Endothelial cell of umbilical vein (primary cell): ENCODE measurements around the gene CDC42. TPM values are rescaled to one million over a fixed set of nuclear protein-coding genes. Genes with fewer than 3 reads are reported as not detected.

Source experiments
- BruUV-seq: library from RNA; stranded (reverse); fragments of 400-500 nt; replicated peaks from 2 replicates; lab custom pipeline; 2021; lab: Mats Ljungman, UMichigan
- CTCF ChIA-PET: fragments of 300-600, 350-600 bp; sonication (Branson Sonifier 250); formaldehyde crosslinking; loops from one replicate; lab custom pipeline; 2021; ENCODE audit warnings: antibody characterized with exemption, inconsistent platforms; lab: Charles Lee
- POLR2A ChIA-PET: fragments of 300-600, 350-600 bp; sonication (Branson Sonifier 250); formaldehyde crosslinking; loops from one replicate; lab custom pipeline; 2021; ENCODE audit warnings: antibody characterized with exemption, inconsistent platforms; lab: Charles Lee
- DNase-seq: peaks from one replicate; pipeline ENCODE4 v3.0.0-alpha.2; 2011; ENCODE audit warnings: low read depth, low spot score
- FAIRE-seq: peaks from 2 replicates; lab custom pipeline; 2011; peaks lifted over from hg19 to GRCh38; lab: Jason Lieb, UNC
- H2AFZ ChIP-seq: 2 replicates; pipeline ENCODE4 v1.6.0; 2012; ENCODE audit warnings: low read depth, low read length, control low read depth, inconsistent platforms
- H3K27ac ChIP-seq: 2 replicates; pipeline ENCODE4 v1.5.1; 2011; ENCODE audit warnings: low read depth, mild to moderate bottlenecking, control low read depth, low read length, moderate library complexity; ENCODE audit not compliant: insufficient read depth
- H3K27me3 ChIP-seq, 2 experiments: 2 replicates each; pipeline versions ENCODE4 v1.6.0 to v1.6.1; 2011; ENCODE audit warnings: low read length in 2 of 2, mixed read lengths in 1 of 2; ENCODE audit not compliant: control insufficient read depth in 2 of 2, insufficient read depth in 2 of 2
- H3K36me3 ChIP-seq, 2 experiments: 2 replicates in 1 of 2; 3 replicates in 1 of 2; pipeline ENCODE4 v1.5.1; 2011; ENCODE audit warnings: low read length in 2 of 2, mild to moderate bottlenecking in 1 of 2, moderate library complexity in 1 of 2; ENCODE audit not compliant: control insufficient read depth in 2 of 2, insufficient read depth in 2 of 2; ENCODE audit errors: extremely low read depth in 1 of 2
- H3K4me1 ChIP-seq: 3 replicates; pipeline ENCODE4 v1.5.1; 2011; ENCODE audit warnings: mild to moderate bottlenecking, low read length; ENCODE audit not compliant: control insufficient read depth, insufficient read depth; ENCODE audit errors: extremely low read depth
- H3K4me2 ChIP-seq: 2 replicates; pipeline ENCODE4 v1.6.1; 2011; ENCODE audit warnings: low read length, control low read depth, mixed read lengths; ENCODE audit not compliant: insufficient read depth
- H3K4me3 ChIP-seq, 3 experiments: fragments of 200-600 bp in 1 of 3; sonication (generic), shearing (Covaris generic) in 1 of 3; replicated peaks in 1 of 3; 2 replicates each; pipeline ENCODE4 v1.5.1; 2011 to 2016; ENCODE audit warnings: control low read depth in 3 of 3, low read length in 3 of 3, mild to moderate bottlenecking in 2 of 3, inconsistent platforms in 1 of 3, low read depth in 1 of 3, moderate library complexity in 1 of 3; ENCODE audit not compliant: insufficient read depth in 1 of 3
- H3K79me2 ChIP-seq: 2 replicates; pipeline ENCODE4 v1.6.0; 2012; ENCODE audit warnings: low read length, inconsistent platforms; ENCODE audit not compliant: control insufficient read depth, insufficient read depth
- H3K9ac ChIP-seq: replicated peaks from 2 replicates; pipeline ENCODE3; 2011; ENCODE audit warnings: low read length, control low read depth; ENCODE audit not compliant: insufficient read depth; ENCODE audit errors: extremely low read depth
- H3K9me1 ChIP-seq: replicated peaks from 3 replicates; pipeline ENCODE4 v1.6.0; 2011; ENCODE audit warnings: mild to moderate bottlenecking, low read length; ENCODE audit not compliant: control insufficient read depth, insufficient read depth; ENCODE audit errors: extremely low read depth
- H3K9me3 ChIP-seq: replicated peaks from 2 replicates; pipeline ENCODE4 v1.5.1; 2012; ENCODE audit warnings: low read length, inconsistent platforms; ENCODE audit not compliant: control insufficient read depth, insufficient read depth
- H4K20me1 ChIP-seq: replicated peaks from 2 replicates; pipeline ENCODE3; 2011; ENCODE audit warnings: mild to moderate bottlenecking, low read length; ENCODE audit not compliant: control insufficient read depth, insufficient read depth; ENCODE audit errors: extremely low read depth
- CTCF ChIP-seq, 2 donors: IDR thresholded peaks; 1 replicate in 1 of 2; 2 replicates in 1 of 2; pipeline ENCODE4 v1.5.1; 2011; ENCODE audit warnings: low read length in 2 of 2, mild to moderate bottlenecking in 2 of 2, moderate library complexity in 2 of 2, control low read depth in 1 of 2, inconsistent platforms in 1 of 2, low read depth in 1 of 2; ENCODE audit not compliant: insufficient read depth in 1 of 2; ENCODE audit errors: extremely low read depth in 1 of 2
- EZH2 ChIP-seq: IDR thresholded peaks from 2 replicates; pipeline ENCODE4 v1.6.1; 2012; ENCODE audit warnings: borderline replicate concordance, low read depth, mild to moderate bottlenecking, moderate library complexity, low read length, inconsistent platforms; ENCODE audit not compliant: severe bottlenecking
- FOS ChIP-seq: IDR thresholded peaks from 2 replicates; pipeline ENCODE4 v1.6.1; 2011; ENCODE audit warnings: mild to moderate bottlenecking, low read length, moderate library complexity, borderline replicate concordance; ENCODE audit not compliant: insufficient read depth
- GATA2 ChIP-seq: IDR thresholded peaks from 2 replicates; pipeline ENCODE4 v1.7.0; 2011; ENCODE audit warnings: low read depth, mild to moderate bottlenecking, moderate library complexity, mixed read lengths, low read length; ENCODE audit not compliant: insufficient read length, insufficient read depth
- JUN ChIP-seq: IDR thresholded peaks from 2 replicates; pipeline ENCODE4 v1.6.1; 2011; ENCODE audit warnings: borderline replicate concordance, low read depth; ENCODE audit not compliant: insufficient read length, insufficient read depth
- MAX ChIP-seq: IDR thresholded peaks from 2 replicates; pipeline ENCODE4 v1.6.1; 2011; ENCODE audit not compliant: insufficient read depth, insufficient read length
- MYC ChIP-seq: IDR thresholded peaks from one replicate; pipeline ENCODE4 v1.6.1; 2011; ENCODE audit warnings: mild to moderate bottlenecking, low read depth, low read length
- POLR2A ChIP-seq: IDR thresholded peaks from 2 replicates; pipeline ENCODE4 v1.6.1; 2012; ENCODE audit warnings: low read depth, mild to moderate bottlenecking, control low read depth, low read length
- POLR2AphosphoS5 ChIP-seq: IDR thresholded peaks from 2 replicates; pipeline ENCODE4 v1.6.1; 2012; ENCODE audit warnings: low read depth, mild to moderate bottlenecking, control low read depth, low read length, moderate library complexity; ENCODE audit not compliant: insufficient read depth
- dilution Hi-C: fragments of 300-500 bp; cut with MboI; formaldehyde crosslinking; loops from one replicate; pipeline ENCODE4 v1.15.0; 2019; ENCODE audit warnings: low sequenced_read_pairs; ENCODE audit not compliant: extremely low pct_ligation_motif_present
- intact Hi-C: fragments of 100-400 bp; cut with micrococcal nuclease; formaldehyde crosslinking; loops from one replicate; pipeline ENCODE4 v1.10.0; 2022
- polyA plus RNA-seq, 4 experiments: library from polyadenylated mRNA; depleted of rRNA in 3 of 4; stranded (reverse) in 3 of 4; unstranded in 1 of 4; fragments of >200 nt; gene quantifications; 2 replicates each; pipeline versions ENCODE4 v1.2.1 to v1.2.3, GENCODE V29; 2011 to 2012; ENCODE audit warnings: missing spikeins in 1 of 4
- total RNA-seq: library from RNA; stranded (reverse); gene quantifications from 2 replicates; pipeline ENCODE4 v1.2.3, GENCODE V29; 2021

Gene CDC42
- total and polyA plus RNA-seq, 2 donors (not counting 3 experiments of a cell fraction or from before 2014, with no cell fraction given), result 199 to 381 TPM

GRCh38 chr1:22078133-22078532, 25.6 kb downstream of the CDC42 start:
- no TSS peak for BruUV-seq
- no peak for DNase-seq
- H3K9ac ChIP-seq, result no peak overlapping the region

More at GRCh38 chr1:22078133-22078532, 25.6 kb downstream of the CDC42 start:
- no peaks in the 10 kb centered on the region for H3K9me1 ChIP-seq
- H3K9me3 ChIP-seq, result no peaks in the 10 kb centered on the region
- FAIRE-seq, result no peak
- H3K4me3 ChIP-seq, result no peak overlapping the region
- POLR2A ChIA-PET, result no interaction called here
- H2AFZ ChIP-seq, result no peak overlapping the region
- CTCF ChIA-PET, result interaction anchor here (1.8 kb wide), 1 partner anchor 11 kb away, joined by 6 read pairs; no protein-coding TSS in a partner anchor
- H3K4me2 ChIP-seq, result no peak overlapping the region
- dilution Hi-C loops (no loop called here), intact Hi-C loops (no loop called here)
- H3K27me3 ChIP-seq, result no peaks in the 10 kb centered on the region
- TF ChIP-seq MYC (no peak), GATA2 (no peak), JUN (no peak), FOS (no peak), MAX (no peak), CTCF (IDR thresholded peaks at IDR 0.05; ENCODE audit: extremely low read depth in 1 of 2, insufficient read depth in 1 of 2, low read depth in 1 of 2, low read length in 2 of 2) (no peak), POLR2AphosphoS5 (no peak), EZH2 (no peak), POLR2A (no peak)
- peaks cover 14% of the 10 kb centered on the region for H3K4me1 ChIP-seq
- peaks cover 42% of the 10 kb centered on the region for H4K20me1 ChIP-seq
- peaks cover 96% of the 10 kb centered on the region for H3K79me2 ChIP-seq
- H3K27ac ChIP-seq, result no peak overlapping the region
- peaks cover 7 to 18% of the 10 kb centered on the region in 2 experiments for H3K36me3 ChIP-seq
